Measurements from ENCODE around the gene COX7A2L. TPM values are rescaled to one million over a fixed set of nuclear protein-coding genes. Genes with fewer than 3 reads are reported as not detected.

Gene COX7A2L
- total and polyA plus RNA-seq, 2 of the 8 experiments (the other 6 are each of a cell fraction or from before 2014, with no cell fraction given): 85.6 to 114 TPM

- Histone ChIP-seq H2BK5ac (ENCODE audit: low read depth, low read length) (no peak overlapping the region), H3K4ac (replicated peaks; ENCODE audit: insufficient read length, low read depth, low read length) (no peak overlapping the region), H3K14ac (ENCODE audit: insufficient read length) (no peak overlapping the region), H4K8ac (ENCODE audit: extremely low read depth, insufficient read depth, low read length) (no peak overlapping the region), H2AFZ (ENCODE audit: low read length) (no peak overlapping the region), H3K27me3 (replicated peaks in 1 of 4; ENCODE audit: control insufficient read depth in 3 of 4, extremely low read depth in 1 of 4, insufficient read depth in 3 of 4, low read length in 3 of 4) (no peaks in the 10 kb centered on the region), H3K23me2 (ENCODE audit: low read depth, low read length) (no peaks in the 10 kb centered on the region), H2BK20ac (ENCODE audit: low read length) (no peak overlapping the region), H3K56ac (replicated peaks; ENCODE audit: insufficient read length, low read depth, low read length) (no peak overlapping the region), H3K36me3 (ENCODE audit: control insufficient read depth in 2 of 4, insufficient read depth in 4 of 4, low read length in 3 of 4) (peaks cover 3 to 21% (median 15%) of the 10 kb centered on the region in 4 experiments), H2BK120ac (replicated peaks; ENCODE audit: low read depth, low read length) (no peak overlapping the region), H3K18ac (ENCODE audit: extremely low read depth, low read length) (no peak overlapping the region), H2BK15ac (ENCODE audit: low read length) (no peak overlapping the region), H3K79me2 (ENCODE audit: control insufficient read depth in 1 of 2, insufficient read depth in 2 of 2, low read length in 2 of 2) (no peaks in the 10 kb centered on the region), H3K9ac (replicated peaks in 1 of 4; ENCODE audit: extremely low read depth in 1 of 4, low read depth in 3 of 4, low read length in 3 of 4) (no peak overlapping the region), H3K79me1 (ENCODE audit: low read depth, low read length) (no peaks in the 10 kb centered on the region), H4K91ac (replicated peaks; ENCODE audit: insufficient read length, low read length) (no peak overlapping the region), H3K9me3 (ENCODE audit: insufficient read depth in 2 of 2, low read depth in 1 of 2, low read length in 1 of 2) (no peaks in the 10 kb centered on the region), H4K5ac (ENCODE audit: insufficient read length, low read depth, low read length) (no peak overlapping the region), H3K23ac (ENCODE audit: insufficient read length) (no peak overlapping the region), H3K4me1 (replicated peaks in 1 of 4; ENCODE audit: control insufficient read depth in 3 of 4, insufficient read depth in 4 of 4, low read length in 3 of 4) (no peaks in the 10 kb centered on the region), H2AK5ac (ENCODE audit: low read depth, low read length) (no peak overlapping the region), H2BK12ac (ENCODE audit: low read depth, low read length) (no peak overlapping the region), H3K27ac (ENCODE audit: low read depth, low read length) (no peak overlapping the region), H3K4me2 (ENCODE audit: insufficient read depth in 1 of 2, low read depth in 2 of 2, low read length in 2 of 2) (no peak overlapping the region), H3K4me3 (ENCODE audit: extremely low read depth in 1 of 4, insufficient read depth in 2 of 4, low read depth in 3 of 4, low read length in 4 of 4) (no peak overlapping the region), H4K20me1 (replicated peaks in 1 of 2; ENCODE audit: control insufficient read depth in 1 of 2, insufficient read depth in 2 of 2, low read length in 2 of 2) (no peaks in the 10 kb centered on the region)
- ChIA-PET CTCF (ENCODE audit: partially characterized antibody) (interaction anchor here (1.0 kb wide), 2 partner anchors 12 to 32 kb away, joined by 3 read pairs; no protein-coding TSS in a partner anchor), POLR2A (ENCODE audit: partially characterized antibody) (no interaction called here)
- no peak for FAIRE-seq
- DNase-seq (ENCODE audit: low read depth in 1 of 2, low spot score in 2 of 2): no peak
- TF ChIP-seq YY1 (IDR thresholded peaks at IDR 0.05; ENCODE audit: low read depth, low read length): no peak
- TF ChIP-seq JUND (IDR thresholded peaks at IDR 0.05; ENCODE audit: low read length): no peak
- TF ChIP-seq SIN3A (conservative IDR thresholded peaks at IDR 0.05 in 1 of 2, IDR thresholded peaks at IDR 0.05 in 1 of 2; ENCODE audit: low read depth in 1 of 2, low read length in 2 of 2): no peak
- no peak for TF ChIP-seq CREB1 (IDR thresholded peaks at IDR 0.05)
- no peak for TF ChIP-seq SIRT6 (IDR thresholded peaks at IDR 0.05; ENCODE audit: low read length)
- TF ChIP-seq, protein P1, sequence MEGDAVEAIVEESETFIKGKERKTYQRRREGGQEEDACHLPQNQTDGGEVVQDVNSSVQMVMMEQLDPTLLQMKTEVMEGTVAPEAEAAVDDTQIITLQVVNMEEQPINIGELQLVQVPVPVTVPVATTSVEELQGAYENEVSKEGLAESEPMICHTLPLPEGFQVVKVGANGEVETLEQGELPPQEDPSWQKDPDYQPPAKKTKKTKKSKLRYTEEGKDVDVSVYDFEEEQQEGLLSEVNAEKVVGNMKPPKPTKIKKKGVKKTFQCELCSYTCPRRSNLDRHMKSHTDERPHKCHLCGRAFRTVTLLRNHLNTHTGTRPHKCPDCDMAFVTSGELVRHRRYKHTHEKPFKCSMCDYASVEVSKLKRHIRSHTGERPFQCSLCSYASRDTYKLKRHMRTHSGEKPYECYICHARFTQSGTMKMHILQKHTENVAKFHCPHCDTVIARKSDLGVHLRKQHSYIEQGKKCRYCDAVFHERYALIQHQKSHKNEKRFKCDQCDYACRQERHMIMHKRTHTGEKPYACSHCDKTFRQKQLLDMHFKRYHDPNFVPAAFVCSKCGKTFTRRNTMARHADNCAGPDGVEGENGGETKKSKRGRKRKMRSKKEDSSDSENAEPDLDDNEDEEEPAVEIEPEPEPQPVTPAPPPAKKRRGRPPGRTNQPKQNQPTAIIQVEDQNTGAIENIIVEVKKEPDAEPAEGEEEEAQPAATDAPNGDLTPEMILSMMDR (IDR thresholded peaks at IDR 0.05; ENCODE audit: control extremely low read depth in 1 of 3, insufficient read depth in 1 of 3, low read depth in 1 of 3, low read length in 3 of 3): no peak
- no peak for TF ChIP-seq SIX5 (IDR thresholded peaks at IDR 0.05; ENCODE audit: low read depth, low read length)
- TF ChIP-seq, protein P2, sequence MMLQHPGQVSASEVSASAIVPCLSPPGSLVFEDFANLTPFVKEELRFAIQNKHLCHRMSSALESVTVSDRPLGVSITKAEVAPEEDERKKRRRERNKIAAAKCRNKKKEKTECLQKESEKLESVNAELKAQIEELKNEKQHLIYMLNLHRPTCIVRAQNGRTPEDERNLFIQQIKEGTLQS (IDR thresholded peaks at IDR 0.05; ENCODE audit: insufficient read depth, low read depth, low read length): no peak
- no peak for TF ChIP-seq RAD21 (IDR thresholded peaks at IDR 0.05 in 1 of 2, conservative IDR thresholded peaks at IDR 0.05 in 1 of 2; ENCODE audit: low read depth in 2 of 2, low read length in 2 of 2)
- no peak for TF ChIP-seq RXRA (IDR thresholded peaks at IDR 0.05; ENCODE audit: insufficient read depth, low read depth, low read length)
- no peak for TF ChIP-seq BRCA1 (IDR thresholded peaks at IDR 0.05; ENCODE audit: low read depth, low read length)
- no peak for TF ChIP-seq KDM4A (IDR thresholded peaks at IDR 0.05; ENCODE audit: low read depth, low read length, severe bottlenecking)
Measured at GRCh38 chr2:42307180-42307579, 53.8 kb downstream of the COX7A2L start.

Measured in H1 (cell line).